Right lobe of liver (tissue), 4 donors: ENCODE results near the gene LRRC4.

Source experiments
- POLR2A ChIP-seq: fragments of 450-650 bp; IDR thresholded peaks from one replicate; pipeline ENCODE4 v1.6.1; 2017; ENCODE audit warnings: antibody characterized with exemption, mild to moderate bottlenecking
- TF ChIP-seq, protein P1 (sequence below), 4 donors: fragments of 200-600 bp in 3 of 4; fragments of 450-650 bp in 1 of 4; IDR thresholded peaks; one replicate each; pipeline versions ENCODE4 v1.5.1 to v1.8.0; 2016 to 2022; ENCODE audit warnings: antibody characterized with exemption in 4 of 4, mild to moderate bottlenecking in 2 of 4
- donor health status: DM: no; HTN: no; CAD: no.
- donor health status: DM: no; HTN: no; CAD: no.
- donor health status: DM: no; HTN: yes; CAD: no.

DNA sequence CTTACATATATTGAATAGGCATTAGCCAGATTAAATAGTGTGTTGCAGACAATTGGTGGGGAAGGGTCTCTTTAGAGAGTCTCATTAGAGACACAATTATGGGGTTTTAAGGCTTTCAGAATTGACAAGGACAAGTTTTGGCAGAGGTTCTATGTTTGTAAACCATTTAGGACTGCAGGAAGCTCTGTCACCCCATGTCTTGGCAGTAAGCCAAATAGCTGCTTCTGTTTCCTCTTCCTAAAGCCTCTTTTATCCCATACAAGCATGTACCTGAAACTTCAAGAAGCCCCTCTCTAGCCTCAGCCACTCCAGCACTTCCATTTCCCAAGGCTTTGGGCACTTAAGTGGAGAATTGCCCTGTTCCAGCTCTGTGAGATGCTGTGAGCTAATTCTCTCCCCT lies 21.8 kb upstream of the LRRC4 start:
- no peak for TF ChIP-seq POLR2A
- TF ChIP-seq, protein P1, sequence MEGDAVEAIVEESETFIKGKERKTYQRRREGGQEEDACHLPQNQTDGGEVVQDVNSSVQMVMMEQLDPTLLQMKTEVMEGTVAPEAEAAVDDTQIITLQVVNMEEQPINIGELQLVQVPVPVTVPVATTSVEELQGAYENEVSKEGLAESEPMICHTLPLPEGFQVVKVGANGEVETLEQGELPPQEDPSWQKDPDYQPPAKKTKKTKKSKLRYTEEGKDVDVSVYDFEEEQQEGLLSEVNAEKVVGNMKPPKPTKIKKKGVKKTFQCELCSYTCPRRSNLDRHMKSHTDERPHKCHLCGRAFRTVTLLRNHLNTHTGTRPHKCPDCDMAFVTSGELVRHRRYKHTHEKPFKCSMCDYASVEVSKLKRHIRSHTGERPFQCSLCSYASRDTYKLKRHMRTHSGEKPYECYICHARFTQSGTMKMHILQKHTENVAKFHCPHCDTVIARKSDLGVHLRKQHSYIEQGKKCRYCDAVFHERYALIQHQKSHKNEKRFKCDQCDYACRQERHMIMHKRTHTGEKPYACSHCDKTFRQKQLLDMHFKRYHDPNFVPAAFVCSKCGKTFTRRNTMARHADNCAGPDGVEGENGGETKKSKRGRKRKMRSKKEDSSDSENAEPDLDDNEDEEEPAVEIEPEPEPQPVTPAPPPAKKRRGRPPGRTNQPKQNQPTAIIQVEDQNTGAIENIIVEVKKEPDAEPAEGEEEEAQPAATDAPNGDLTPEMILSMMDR (IDR thresholded peaks at IDR 0.05): no peak
